ENCODE data around the gene TTC21A. TPM values are rescaled to one million over a fixed set of nuclear protein-coding genes. Genes with fewer than 3 reads are reported as not detected.
A peak's percentile ranks its signal among the peaks of the same experiment; 100 is the strongest.

Gene TTC21A
- total RNA-seq, 1 donor from 2014 or later = 6.2 TPM

GRCh38 chr3:39080026-39080425, 27.5 kb upstream of the TTC21A start:
- no peaks in the 10 kb centered on the region for H3K27me3 Mint-ChIP-seq (ENCODE audit: low read depth)
- no peaks in the 10 kb centered on the region for H3K9me3 Mint-ChIP-seq (ENCODE audit: low read depth)
- no peak for DNase-seq (ENCODE audit: low spot score)
- H3K27ac Mint-ChIP-seq (ENCODE audit: unreplicated experiment) = no peak overlapping the region
- H3K4me1 Mint-ChIP-seq (ENCODE audit: low read depth) = no peaks in the 10 kb centered on the region
- no peak overlapping the region for H3K4me3 Mint-ChIP-seq (ENCODE audit: unreplicated experiment)
- peaks cover 28% of the 10 kb centered on the region for H3K36me3 Mint-ChIP-seq (ENCODE audit: low read depth)
- no peak for TF ChIP-seq CTCF (IDR thresholded peaks at IDR 0.05)

GRCh38 chr3:39082666-39083313, 24.7 kb upstream of the TTC21A start:
- TF ChIP-seq CTCF (IDR thresholded peaks at IDR 0.05) = no peak
- H3K9me3 Mint-ChIP-seq (ENCODE audit: low read depth) = no peaks in the 10 kb centered on the region
- H3K27ac Mint-ChIP-seq (ENCODE audit: unreplicated experiment) = no peak overlapping the region
- peaks cover 21% of the 10 kb centered on the region for H3K36me3 Mint-ChIP-seq (ENCODE audit: low read depth)
- no peak for DNase-seq (ENCODE audit: low spot score)
- no peaks in the 10 kb centered on the region for H3K27me3 Mint-ChIP-seq (ENCODE audit: low read depth)
- H3K4me3 Mint-ChIP-seq (ENCODE audit: unreplicated experiment) = no peak overlapping the region
- H3K4me1 Mint-ChIP-seq (ENCODE audit: low read depth) = no peaks in the 10 kb centered on the region

DNA sequence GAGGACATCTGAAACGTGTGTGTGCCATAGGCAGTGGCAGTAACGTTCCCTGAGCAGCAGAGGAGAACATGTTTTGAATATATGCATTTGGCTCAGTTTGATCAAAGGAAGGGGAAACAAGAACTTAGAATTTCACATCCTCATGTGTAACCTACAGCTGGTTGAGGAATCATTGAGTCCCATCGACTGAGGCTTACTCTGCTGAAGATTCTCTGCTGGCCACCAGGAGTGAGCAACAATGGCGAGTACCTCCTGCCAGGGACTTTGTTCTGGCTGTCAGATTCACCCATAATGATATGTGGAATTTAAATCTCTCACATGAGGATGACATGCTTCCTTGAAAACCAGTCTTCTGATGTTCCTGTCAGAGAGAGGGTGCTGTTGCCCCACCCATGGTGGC, 21.3 kb upstream of the TTC21A start:
- Mint-ChIP-seq H3K4me3 (ENCODE audit: unreplicated experiment) (no peak overlapping the region), H3K9me3 (ENCODE audit: low read depth) (no peaks in the 10 kb centered on the region)
- no peak for TF ChIP-seq CTCF (IDR thresholded peaks at IDR 0.05)

DNA sequence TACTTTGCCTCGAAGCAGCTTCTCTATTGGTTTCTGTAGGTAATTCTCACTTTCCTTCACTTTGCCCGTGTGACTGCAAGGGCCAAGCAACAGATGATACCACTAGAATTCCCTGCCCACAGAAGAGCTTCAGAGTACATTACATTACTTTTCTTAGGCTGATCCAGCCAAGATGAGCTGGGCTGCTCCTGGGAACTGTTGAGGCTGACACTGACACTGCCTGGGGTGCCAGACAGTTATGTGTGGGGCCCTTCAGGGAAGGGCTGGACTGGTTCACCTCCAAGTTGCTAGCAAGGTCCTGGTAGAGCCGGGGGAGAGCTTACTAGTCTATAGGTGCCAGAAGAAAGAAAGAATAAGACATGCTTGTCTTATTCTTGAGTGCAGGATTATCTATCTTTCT, 19.0 kb upstream of the TTC21A start:
- no peak overlapping the region for H3K4me3 Mint-ChIP-seq (ENCODE audit: unreplicated experiment)
- H3K27ac Mint-ChIP-seq (ENCODE audit: unreplicated experiment) = peak overlapping the region; percentile 32
- no peak for DNase-seq (ENCODE audit: low spot score)
- H3K36me3 Mint-ChIP-seq (ENCODE audit: low read depth) = peaks cover 19% of the 10 kb centered on the region
- no peaks in the 10 kb centered on the region for H3K27me3 Mint-ChIP-seq (ENCODE audit: low read depth)
- no peaks in the 10 kb centered on the region for H3K9me3 Mint-ChIP-seq (ENCODE audit: low read depth)
- H3K4me1 Mint-ChIP-seq (ENCODE audit: low read depth) = peaks cover 10% of the 10 kb centered on the region
- no peak for TF ChIP-seq CTCF (IDR thresholded peaks at IDR 0.05)

More for the DNA sequence above, 21.3 kb upstream of the TTC21A start:
- peaks cover 18% of the 10 kb centered on the region for H3K36me3 Mint-ChIP-seq (ENCODE audit: low read depth)
- H3K27ac Mint-ChIP-seq (ENCODE audit: unreplicated experiment) = no peak overlapping the region
- DNase-seq (ENCODE audit: low spot score) = no peak
- H3K4me1 Mint-ChIP-seq (ENCODE audit: low read depth) = peaks cover 10% of the 10 kb centered on the region
- no peaks in the 10 kb centered on the region for H3K27me3 Mint-ChIP-seq (ENCODE audit: low read depth)

GRCh38 chr3:39088889-39089288, 18.6 kb upstream of the TTC21A start:
- Mint-ChIP-seq H3K4me3 (ENCODE audit: unreplicated experiment) (no peak overlapping the region), H3K9me3 (ENCODE audit: low read depth) (no peaks in the 10 kb centered on the region), H3K4me1 (ENCODE audit: low read depth) (peaks cover 10% of the 10 kb centered on the region), H3K27me3 (ENCODE audit: low read depth) (no peaks in the 10 kb centered on the region), H3K36me3 (ENCODE audit: low read depth) (peaks cover 21% of the 10 kb centered on the region), H3K27ac (ENCODE audit: unreplicated experiment) (peak overlapping the region; percentile 33)
- no peak for TF ChIP-seq CTCF (IDR thresholded peaks at IDR 0.05)
- DNase-seq (ENCODE audit: low spot score) = no peak
